MCF 10A (cell line): ENCODE measurements around the gene PLD4. TPM values are rescaled to one million over a fixed set of nuclear protein-coding genes. Genes with fewer than 3 reads are reported as not detected.
"Not testable (repeated sequence)": the region's sequence is repeated elsewhere in the genome, so short reads cannot be mapped to it uniquely, and the experiment has no call there.

Experiments
- BruUV-seq: library from RNA; stranded (reverse); fragments of 400-500 nt; replicated peaks from 2 replicates; lab custom pipeline; 2021; lab: Mats Ljungman, UMichigan
- CTCF ChIA-PET: fragments of 300-600 bp; sonication (Branson Sonifier 250); formaldehyde crosslinking; extraction: SDS; loops from one replicate; lab custom pipeline; 2021; ENCODE audit warnings: antibody characterized with exemption, inconsistent platforms; lab: Yijun Ruan, JAX
- POLR2A ChIA-PET: fragments of 300-600, 350-650 bp; sonication (Branson Sonifier 250); formaldehyde crosslinking; extraction: SDS; loops from one replicate; lab custom pipeline; 2020; ENCODE audit warnings: antibody characterized with exemption, inconsistent platforms; lab: Yijun Ruan, JAX
- DNase-seq: peaks from one replicate; pipeline ENCODE4 v3.0.0-alpha.2; 2018; ENCODE audit not compliant: unreplicated experiment
- H3K27ac Mint-ChIP-seq: one replicate; pipeline ENCODE4 v1.8.0; 2022; ENCODE audit warnings: mild to moderate bottlenecking, low read depth, mixed read lengths; ENCODE audit not compliant: unreplicated experiment
- H3K27me3 Mint-ChIP-seq: one replicate; pipeline ENCODE4 v1.8.0; 2022; ENCODE audit warnings: mixed read lengths; ENCODE audit not compliant: insufficient read depth, unreplicated experiment
- H3K36me3 Mint-ChIP-seq: one replicate; pipeline ENCODE4 v1.8.0; 2022; ENCODE audit warnings: mild to moderate bottlenecking, moderate library complexity, mixed read lengths; ENCODE audit not compliant: insufficient read depth, unreplicated experiment
- H3K4me1 Mint-ChIP-seq: one replicate; pipeline ENCODE4 v1.8.0; 2022; ENCODE audit warnings: mixed read lengths; ENCODE audit not compliant: insufficient read depth, unreplicated experiment
- H3K4me3 Mint-ChIP-seq: one replicate; pipeline ENCODE4 v1.8.0; 2022; ENCODE audit warnings: mild to moderate bottlenecking, moderate library complexity, mixed read lengths; ENCODE audit not compliant: unreplicated experiment
- H3K9me3 Mint-ChIP-seq: one replicate; pipeline ENCODE4 v1.8.0; 2022; ENCODE audit warnings: mixed read lengths; ENCODE audit not compliant: unreplicated experiment
- intact Hi-C: fragments of 100-400 bp; cut with micrococcal nuclease; formaldehyde crosslinking; loops from 2 replicates; pipeline ENCODE4 v1.14.1; 2022
- total RNA-seq: library from RNA; stranded (reverse); gene quantifications from 2 replicates; pipeline ENCODE4 v1.2.3, GENCODE V29; 2022
- TF ChIP-seq, protein P1 (sequence below): fragments of 200-600 bp; IDR thresholded peaks from one replicate; pipeline ENCODE4 v1.8.0; 2022; ENCODE audit warnings: antibody characterized with exemption, mild to moderate bottlenecking; ENCODE audit not compliant: unreplicated experiment

The PLD4 gene
- total RNA-seq, 1 experiment from 2014 or later, result not detected

GRCh38 chr14:104950021-104950420, 25.3 kb downstream of the PLD4 start:
- Mint-ChIP-seq H3K27ac (no peak overlapping the region), H3K4me3 (no peak overlapping the region), H3K9me3 (peaks cover 8% of the 10 kb centered on the region), H3K4me1 (no peaks in the 10 kb centered on the region), H3K36me3 (peaks cover 100% of the 10 kb centered on the region), H3K27me3 (no peaks in the 10 kb centered on the region)
- no TSS peak for BruUV-seq
- TF ChIP-seq, protein P1, sequence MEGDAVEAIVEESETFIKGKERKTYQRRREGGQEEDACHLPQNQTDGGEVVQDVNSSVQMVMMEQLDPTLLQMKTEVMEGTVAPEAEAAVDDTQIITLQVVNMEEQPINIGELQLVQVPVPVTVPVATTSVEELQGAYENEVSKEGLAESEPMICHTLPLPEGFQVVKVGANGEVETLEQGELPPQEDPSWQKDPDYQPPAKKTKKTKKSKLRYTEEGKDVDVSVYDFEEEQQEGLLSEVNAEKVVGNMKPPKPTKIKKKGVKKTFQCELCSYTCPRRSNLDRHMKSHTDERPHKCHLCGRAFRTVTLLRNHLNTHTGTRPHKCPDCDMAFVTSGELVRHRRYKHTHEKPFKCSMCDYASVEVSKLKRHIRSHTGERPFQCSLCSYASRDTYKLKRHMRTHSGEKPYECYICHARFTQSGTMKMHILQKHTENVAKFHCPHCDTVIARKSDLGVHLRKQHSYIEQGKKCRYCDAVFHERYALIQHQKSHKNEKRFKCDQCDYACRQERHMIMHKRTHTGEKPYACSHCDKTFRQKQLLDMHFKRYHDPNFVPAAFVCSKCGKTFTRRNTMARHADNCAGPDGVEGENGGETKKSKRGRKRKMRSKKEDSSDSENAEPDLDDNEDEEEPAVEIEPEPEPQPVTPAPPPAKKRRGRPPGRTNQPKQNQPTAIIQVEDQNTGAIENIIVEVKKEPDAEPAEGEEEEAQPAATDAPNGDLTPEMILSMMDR, result no peak
- POLR2A ChIA-PET, result no interaction called here
- DNase-seq, result no peak
- CTCF ChIA-PET, result interaction anchor here (0.7 kb wide), 1 partner anchor 241 kb away, joined by 3 read pairs; no protein-coding TSS in a partner anchor
- intact Hi-C loops, result no loop called here

DNA sequence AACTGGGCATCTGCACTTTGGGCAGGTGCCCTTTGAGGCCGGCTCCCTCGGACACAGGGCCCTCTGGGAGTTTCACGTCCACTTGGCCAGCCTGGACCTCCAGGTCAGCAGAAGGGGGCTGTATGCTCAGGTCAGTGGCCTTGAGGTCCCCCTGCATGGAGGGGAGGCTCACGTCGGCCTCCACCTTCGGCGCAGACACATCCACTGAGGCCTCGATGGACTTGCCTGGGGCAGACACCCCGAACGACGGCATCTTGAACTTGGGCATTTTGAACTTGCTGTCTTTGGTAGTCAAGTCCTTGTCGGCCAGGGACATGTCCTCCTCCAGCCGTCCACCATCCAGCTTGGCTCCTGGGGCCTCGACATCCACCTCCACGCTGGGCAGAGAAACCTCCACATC, 26.0 kb downstream of the PLD4 start:
- H3K9me3 Mint-ChIP-seq, H3K27ac Mint-ChIP-seq, POLR2A ChIA-PET, DNase-seq, H3K27me3 Mint-ChIP-seq, H3K4me3 Mint-ChIP-seq, BruUV-seq, H3K4me1 Mint-ChIP-seq, intact Hi-C loops: not testable (repeated sequence)
- H3K36me3 Mint-ChIP-seq, result peaks cover 100% of the 10 kb centered on the region
- CTCF ChIA-PET, result interaction anchor here (0.7 kb wide), 1 partner anchor 242 kb away, joined by 3 read pairs; no protein-coding TSS in a partner anchor

GRCh38 chr14:104951863-104952657, 27.4 kb downstream of the PLD4 start:
- POLR2A ChIA-PET, result interaction anchor here (0.6 kb wide), 2 partner anchors 15 to 516 kb away, joined by 3 read pairs; no protein-coding TSS in a partner anchor
- DNase-seq, H3K27ac Mint-ChIP-seq, H3K9me3 Mint-ChIP-seq, intact Hi-C loops, CTCF ChIA-PET, H3K4me1 Mint-ChIP-seq, H3K27me3 Mint-ChIP-seq, BruUV-seq, H3K4me3 Mint-ChIP-seq: not testable (repeated sequence)
- H3K36me3 Mint-ChIP-seq, result peaks cover 100% of the 10 kb centered on the region

DNA sequence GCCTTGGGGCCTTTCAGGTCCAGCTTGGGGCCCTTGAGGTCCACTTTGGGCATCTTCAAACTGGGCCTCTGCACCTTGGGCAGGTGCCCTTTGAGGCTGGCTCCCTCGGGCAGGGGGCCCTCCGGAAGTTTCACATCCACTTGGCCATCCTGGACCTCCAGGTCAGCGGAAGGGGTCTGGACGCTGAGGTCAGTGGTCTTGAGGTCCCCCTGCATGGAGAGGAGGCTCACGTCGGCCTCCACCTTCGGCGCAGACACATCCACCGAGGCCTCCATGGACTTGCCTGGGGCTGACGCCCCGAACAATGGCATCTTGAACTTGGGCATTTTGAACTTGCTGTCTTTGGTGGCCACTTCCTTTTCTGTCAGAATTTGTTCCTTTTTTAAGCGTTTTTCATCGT, 28.4 kb downstream of the PLD4 start:
- peak overlapping the region; percentile 13 for H3K4me3 Mint-ChIP-seq
- peak overlapping the region; percentile 84 for H3K27ac Mint-ChIP-seq
- no peak for DNase-seq
- intact Hi-C loops, result no loop called here
- peaks cover 7% of the 10 kb centered on the region for H3K4me1 Mint-ChIP-seq
- ChIA-PET CTCF (interaction anchor here (0.7 kb wide), 1 partner anchor 93 kb away, joined by 3 read pairs; no protein-coding TSS in a partner anchor), POLR2A (no interaction called here)
- H3K36me3 Mint-ChIP-seq, result peaks cover 100% of the 10 kb centered on the region
- TF ChIP-seq, protein P1, result no peak
- BruUV-seq, result TSS peak; percentile 48
- H3K9me3 Mint-ChIP-seq, result peaks cover 8% of the 10 kb centered on the region
- H3K27me3 Mint-ChIP-seq, result no peaks in the 10 kb centered on the region
